CD4-positive, alpha-beta T cell treated with Interleukin-17A for 1 hour (primary cell): ENCODE results near the gene CACNA1B.
A peak's percentile ranks its signal among the peaks of the same experiment; 100 is the strongest.
"Not testable (repeated sequence)": the region's sequence is repeated elsewhere in the genome, so short reads cannot be mapped to it uniquely, and the experiment has no call there.

Experiments used
- DNase-seq: peaks from one replicate; pipeline ENCODE4 v3.0.0-alpha.2; 2020

CACNA1B gene

GRCh38 chr9:138122201-138122600 is 244.6 kb downstream of the CACNA1B start:
- DNase-seq, result no peak

- no peak for DNase-seq
Measured at GRCh38 chr9:138122676-138123075, 245.1 kb downstream of the CACNA1B start.

- DNase-seq, result no peak
Measured at GRCh38 chr9:138123086-138123485, 245.5 kb downstream of the CACNA1B start.

GRCh38 chr9:138126090-138126857 is 248.7 kb downstream of the CACNA1B start:
- peak; percentile 45 for DNase-seq

DNA sequence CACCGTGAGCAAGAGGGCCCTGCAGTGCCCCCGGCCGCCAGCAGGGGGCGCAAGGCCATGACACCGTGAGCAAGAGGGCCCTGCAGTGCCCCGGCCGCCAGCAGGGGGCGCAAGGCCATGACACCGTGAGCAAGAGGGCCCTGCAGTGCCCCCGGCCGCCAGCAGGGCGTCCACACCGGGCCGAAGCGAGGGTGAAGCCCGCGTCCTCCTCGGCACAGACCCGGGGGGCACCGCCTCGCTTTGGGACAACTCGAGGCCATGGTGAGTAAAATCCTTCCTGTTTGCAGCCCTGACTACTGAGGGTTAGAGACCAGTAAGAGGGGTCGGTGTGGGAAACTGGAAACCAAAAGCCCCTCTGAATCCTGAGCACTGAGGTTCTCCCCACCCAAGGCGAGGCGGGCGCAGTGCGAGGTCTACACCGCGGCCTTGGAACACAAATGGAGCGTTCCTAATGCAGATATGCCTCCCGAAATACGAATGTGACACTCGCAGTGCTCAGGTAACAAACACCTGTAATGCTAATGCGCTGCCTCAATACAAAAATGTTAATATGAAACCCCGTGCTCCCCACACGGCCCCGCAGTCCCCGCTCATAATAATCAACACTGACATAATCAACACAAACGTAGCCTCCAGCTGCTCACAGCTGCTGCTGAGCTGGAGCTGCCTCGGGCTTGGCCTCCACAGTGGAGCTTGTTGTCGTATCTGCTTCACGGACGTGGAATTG is 249.4 kb downstream of the CACNA1B start:
- DNase-seq, result peak; percentile 14

GRCh38 chr9:138128027-138128426 is 250.4 kb downstream of the CACNA1B start:
- not testable (repeated sequence) for DNase-seq

DNA sequence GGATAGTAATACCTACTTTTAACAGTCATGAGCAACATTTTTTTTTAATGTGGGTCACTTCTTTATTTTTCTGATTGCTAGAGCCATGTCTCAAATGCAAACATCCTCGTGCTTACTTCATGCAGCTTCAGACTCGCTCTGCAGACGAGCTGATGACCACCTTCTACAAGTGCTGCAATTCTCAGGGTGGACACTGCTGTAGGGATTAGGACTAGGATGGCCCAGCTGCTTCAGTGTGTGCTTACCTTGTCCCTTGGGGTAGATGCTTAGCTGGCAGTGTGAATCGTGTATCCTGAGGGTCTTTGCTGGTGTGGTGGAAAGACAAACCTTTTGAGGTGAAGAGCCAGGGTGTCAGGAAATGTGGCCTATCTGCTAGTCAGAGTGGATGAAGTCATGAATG is 251.7 kb downstream of the CACNA1B start:
- DNase-seq, result not testable (repeated sequence)

DNA sequence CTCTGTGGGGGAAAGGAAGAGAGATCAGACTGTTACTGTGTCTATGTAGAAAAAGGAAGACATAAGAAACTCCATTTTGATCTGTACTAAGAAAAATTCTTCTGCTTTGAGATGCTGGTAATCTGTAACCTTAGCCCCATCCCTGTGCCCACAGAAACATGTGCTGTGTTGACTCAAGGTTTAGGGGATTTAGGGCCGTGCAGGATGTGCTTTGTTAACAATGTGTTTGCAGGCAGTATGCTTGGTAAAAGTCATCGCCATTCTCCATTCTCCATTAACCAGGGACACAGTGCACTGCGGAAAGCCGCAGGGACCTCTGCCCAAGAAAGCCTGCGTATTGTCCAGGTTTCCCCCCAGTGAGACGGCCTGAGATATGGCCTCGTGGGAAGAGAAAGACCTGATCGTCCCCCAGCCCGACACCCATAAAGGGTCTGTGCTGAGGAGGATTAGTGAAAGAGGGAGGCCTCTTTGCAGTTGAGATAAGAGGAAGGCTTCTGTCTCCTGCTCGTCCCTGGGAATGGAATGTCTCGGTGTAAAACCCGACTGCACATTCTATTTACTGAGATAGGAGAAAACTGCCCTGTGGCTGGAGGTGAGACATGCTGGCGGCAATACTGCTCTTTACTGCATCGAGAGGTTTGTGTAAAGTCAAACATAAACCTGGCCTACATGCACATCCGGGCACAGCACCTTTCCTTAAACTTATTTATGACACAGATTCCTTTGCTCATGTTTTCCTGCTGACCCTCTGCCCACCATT is 255.5 kb downstream of the CACNA1B start:
- DNase-seq, result not testable (repeated sequence)

- not testable (repeated sequence) for DNase-seq
Measured at GRCh38 chr9:138134581-138134980, 257.0 kb downstream of the CACNA1B start.

- DNase-seq, result not testable (repeated sequence)
Measured at GRCh38 chr9:138139096-138139495, 261.5 kb downstream of the CACNA1B start.

DNA sequence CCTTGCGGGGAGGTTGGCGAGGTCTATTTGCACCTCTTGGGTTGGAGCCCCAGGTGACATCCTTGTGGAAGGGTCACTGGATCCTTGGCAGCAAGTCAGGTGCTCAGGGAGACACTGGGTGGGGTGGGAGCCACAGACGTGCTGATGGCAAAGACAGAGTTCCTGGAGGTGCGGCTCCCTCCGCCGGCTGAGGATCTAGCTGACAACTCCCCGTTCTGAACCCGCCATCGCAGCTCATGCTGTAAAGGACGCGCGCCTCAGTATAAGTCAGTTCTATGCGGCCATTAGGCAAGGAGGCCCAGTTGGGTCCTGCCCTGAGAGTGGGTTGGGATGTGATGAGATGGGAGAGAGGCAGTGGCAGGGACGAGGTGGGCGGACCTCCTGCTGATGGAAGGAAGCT is 263.4 kb downstream of the CACNA1B start:
- DNase-seq, result not testable (repeated sequence)

DNA sequence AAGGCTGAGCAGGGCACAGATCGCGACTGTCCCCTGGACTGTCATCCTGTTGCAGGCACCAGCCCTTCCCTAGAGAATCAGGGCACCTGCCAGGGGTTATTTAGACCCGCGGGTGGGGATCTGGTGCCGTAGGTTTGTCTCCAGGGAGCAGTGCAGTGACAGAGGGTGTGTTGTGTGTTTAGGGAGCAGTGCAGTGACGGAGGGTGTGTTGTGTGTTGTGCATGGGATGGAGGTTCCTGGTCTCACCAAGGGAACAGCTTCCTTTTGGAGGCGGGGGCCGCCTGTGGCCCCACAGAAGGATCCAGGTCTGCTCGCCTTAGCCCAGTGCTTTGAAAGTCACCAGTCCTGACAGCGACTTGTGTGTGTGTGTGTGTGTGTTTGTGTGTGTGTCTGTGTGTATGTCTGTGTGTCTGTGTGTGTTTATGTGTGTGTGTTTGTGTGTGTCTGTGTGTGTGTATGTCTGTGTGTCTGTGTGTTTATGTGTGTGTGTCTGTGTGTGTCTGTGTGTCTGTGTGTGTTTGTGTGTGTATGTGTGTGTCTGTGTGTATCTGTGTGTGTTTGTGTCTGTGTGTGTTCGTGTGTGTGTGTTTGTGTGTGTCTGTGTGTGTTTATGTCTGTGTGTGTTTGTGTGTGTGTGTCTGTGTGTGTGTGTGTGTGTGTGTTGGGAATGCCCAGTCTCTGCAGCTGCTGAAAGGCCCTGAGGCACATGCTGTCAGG is 265.1 kb downstream of the CACNA1B start:
- not testable (repeated sequence) for DNase-seq

- not testable (repeated sequence) for DNase-seq
Measured at GRCh38 chr9:138143491-138143890, 265.9 kb downstream of the CACNA1B start.

DNA sequence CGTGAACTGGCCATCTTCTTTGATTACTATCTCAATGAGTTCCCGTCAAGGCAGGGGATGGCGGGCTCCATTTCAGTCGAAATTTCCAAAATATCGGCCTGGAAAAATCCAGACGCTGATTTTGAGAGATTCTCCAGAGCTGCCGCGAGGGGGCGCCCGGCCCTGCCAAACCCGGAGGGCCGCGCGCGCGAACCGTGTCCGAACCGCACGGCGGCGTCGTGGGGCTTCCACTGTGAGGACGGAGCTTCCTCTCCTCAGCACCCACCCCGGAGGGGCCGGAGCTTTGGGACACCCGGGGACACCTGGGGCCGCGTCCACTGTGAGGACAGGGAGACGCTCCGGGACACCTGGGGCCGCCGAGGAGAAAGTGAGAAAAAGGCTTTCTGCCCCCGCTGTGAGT is 270.0 kb downstream of the CACNA1B start:
- peak; percentile 11 for DNase-seq

GRCh38 chr9:138149672-138150656 is 272.4 kb downstream of the CACNA1B start:
- peak; percentile 31 for DNase-seq

- DNase-seq, result not testable (repeated sequence)
Measured at GRCh38 chr9:138155788-138156187, 278.2 kb downstream of the CACNA1B start.

DNA sequence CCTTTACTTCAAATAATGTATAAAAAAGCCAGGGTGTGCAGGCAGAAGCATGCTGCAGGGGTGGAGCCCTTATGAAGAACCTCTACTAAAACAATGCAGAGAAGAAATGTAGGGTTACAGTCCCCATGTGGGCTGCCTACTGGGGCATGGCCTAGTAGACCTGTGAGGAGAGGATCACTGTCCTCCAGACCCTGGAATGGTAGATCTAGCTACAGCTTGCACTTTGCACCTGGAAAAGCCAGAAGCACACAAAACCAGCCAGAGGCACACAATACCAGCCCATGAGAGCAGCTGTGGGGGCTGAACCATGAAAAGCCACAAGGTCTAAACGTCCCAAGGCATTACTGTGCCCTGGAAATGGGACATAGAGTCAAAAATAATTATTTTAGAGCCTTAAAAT is 289.2 kb downstream of the CACNA1B start:
- DNase-seq, result not testable (repeated sequence)
